Activated CD4-positive, alpha-beta T cell treated with anti-CD3 and anti-CD28 coated beads for 48 hours (primary cell): ENCODE data around the gene STYXL1.

Experiments used
- DNase-seq: peaks from one replicate; pipeline ENCODE4 v3.0.0-alpha.2; 2020

STYXL1 gene

GRCh38 chr7:75991531-75992082, 56.2 kb downstream of the STYXL1 start:
- DNase-seq: no peak

- no peak for DNase-seq
Observed at GRCh38 chr7:75989500-75990388, 58.1 kb downstream of the STYXL1 start.

- DNase-seq: no peak
Observed at GRCh38 chr7:75988568-75989499, 59.0 kb downstream of the STYXL1 start.

GRCh38 chr7:75987805-75988567, 59.8 kb downstream of the STYXL1 start:
- DNase-seq: no peak

- no peak for DNase-seq
Observed at GRCh38 chr7:75987026-75987804, 60.6 kb downstream of the STYXL1 start.

GRCh38 chr7:75986147-75986781, 61.5 kb downstream of the STYXL1 start:
- no peak for DNase-seq

GRCh38 chr7:75985518-75986146, 62.2 kb downstream of the STYXL1 start:
- no peak for DNase-seq

GRCh38 chr7:75985009-75985517, 62.7 kb downstream of the STYXL1 start:
- DNase-seq: no peak

- no peak for DNase-seq
Observed at GRCh38 chr7:75984130-75985008, 63.4 kb downstream of the STYXL1 start.

- DNase-seq: no peak
Observed at GRCh38 chr7:75983471-75984129, 64.2 kb downstream of the STYXL1 start.

- no peak for DNase-seq
Observed at GRCh38 chr7:75982306-75983064, 65.3 kb downstream of the STYXL1 start.

GRCh38 chr7:75981453-75982305, 66.1 kb downstream of the STYXL1 start:
- no peak for DNase-seq

- no peak for DNase-seq
Observed at GRCh38 chr7:75981203-75981452, 66.7 kb downstream of the STYXL1 start.

GRCh38 chr7:75980430-75981202, 67.2 kb downstream of the STYXL1 start:
- no peak for DNase-seq

- DNase-seq: no peak
Observed at GRCh38 chr7:75979759-75980429, 67.9 kb downstream of the STYXL1 start.

GRCh38 chr7:75977743-75978142, 70.1 kb downstream of the STYXL1 start:
- DNase-seq: no peak
